ENCODE data around the gene SPTBN5.
A peak's percentile ranks its signal among the peaks of the same experiment; 100 is the strongest.

The SPTBN5 gene

DNA sequence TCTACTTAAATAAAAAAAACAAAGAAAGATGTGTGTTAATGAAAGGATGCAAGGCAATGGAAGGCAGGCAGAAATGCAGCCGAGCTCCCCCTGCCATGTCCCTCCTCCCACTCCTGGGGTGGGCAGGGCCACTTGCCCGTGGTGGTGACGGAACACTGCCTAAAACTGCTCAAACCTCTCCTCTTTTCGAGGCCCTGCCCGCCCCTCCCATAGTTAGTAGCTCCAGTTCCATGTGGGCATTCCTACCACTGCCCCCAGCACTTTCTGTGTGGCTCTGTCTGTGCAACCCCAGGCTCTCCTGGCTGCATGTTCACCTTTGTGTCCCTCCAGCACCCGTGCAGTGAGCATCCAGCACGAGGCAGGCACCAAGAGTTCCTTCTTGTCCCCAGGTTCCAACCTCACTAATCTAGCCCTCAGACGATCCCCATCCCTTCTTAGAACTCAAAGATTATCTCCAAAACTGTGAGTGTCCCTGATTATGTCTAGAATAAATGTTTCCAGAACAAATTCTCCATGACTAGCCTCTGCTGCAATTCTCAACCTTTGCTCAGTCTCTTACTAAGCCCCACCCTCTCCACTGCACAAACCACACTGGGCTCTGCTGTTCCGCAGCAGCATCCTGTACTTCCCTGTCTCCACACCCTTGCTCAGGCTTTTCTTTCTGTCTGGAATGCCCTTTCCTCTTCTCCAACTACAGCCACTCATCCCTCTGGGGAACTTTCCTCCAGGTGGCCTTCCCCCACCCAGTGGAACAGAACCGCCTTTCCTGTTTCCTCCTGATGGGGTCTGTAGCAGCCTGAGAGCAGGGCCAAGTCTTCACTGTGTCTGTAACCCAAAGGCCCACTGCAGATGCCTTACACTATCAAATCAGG lies 32.6 kb upstream of the SPTBN5 start:
- DNase-seq (ENCODE audit: low read depth in 3 of 3) = no peak

- DNase-seq (ENCODE audit: low read depth in 3 of 3) = no peak
Measured at GRCh38 chr15:41925086-41925608, 31.3 kb upstream of the SPTBN5 start.

- no peak for DNase-seq (ENCODE audit: low read depth in 3 of 3)
Measured at GRCh38 chr15:41923401-41923997, 29.6 kb upstream of the SPTBN5 start.

- DNase-seq (ENCODE audit: low read depth in 3 of 3) = no peak
Measured at GRCh38 chr15:41922353-41922752, 28.5 kb upstream of the SPTBN5 start.

DNA sequence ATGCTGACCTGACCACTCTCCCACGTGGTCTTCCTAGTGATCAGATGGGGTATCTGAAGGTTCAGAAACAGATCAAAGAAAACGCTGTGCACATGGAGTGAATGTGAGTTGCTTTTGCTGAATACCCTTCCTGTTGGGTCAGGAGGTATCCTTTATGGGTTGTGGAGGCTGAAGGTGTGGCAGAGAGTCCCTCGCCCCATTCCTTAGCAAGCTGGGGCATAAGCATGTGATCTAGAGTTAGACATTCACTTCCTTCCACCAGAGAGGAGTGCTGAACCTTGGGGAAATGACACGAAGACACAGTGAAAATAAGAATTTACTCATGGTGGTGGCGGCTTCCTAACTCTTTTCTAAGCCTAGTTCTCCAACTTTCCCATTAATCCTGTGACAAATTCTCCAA lies 27.8 kb upstream of the SPTBN5 start:
- no peak for DNase-seq (ENCODE audit: low read depth in 3 of 3)

DNA sequence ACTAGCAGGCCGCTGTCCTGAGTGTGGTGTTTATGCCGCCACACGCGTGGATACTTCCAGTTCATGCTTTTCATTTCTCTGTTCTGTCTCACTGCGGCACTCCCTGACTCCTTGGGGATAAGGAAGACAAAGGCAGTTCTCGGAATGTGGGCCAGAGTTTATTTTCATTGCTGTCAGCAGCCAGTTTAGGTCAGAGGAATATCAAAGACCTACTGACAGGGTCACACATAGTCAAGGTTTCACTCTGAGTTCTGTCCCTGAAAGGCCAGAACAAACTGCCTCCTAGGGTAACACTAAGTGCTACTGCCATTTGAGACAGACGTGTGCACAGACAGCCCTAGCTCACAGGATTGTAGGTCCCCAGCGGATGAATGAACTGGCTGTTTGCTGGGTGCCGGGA lies 27.3 kb upstream of the SPTBN5 start:
- DNase-seq (ENCODE audit: low read depth in 3 of 3) = no peak

GRCh38 chr15:41919954-41920538 lies 26.2 kb upstream of the SPTBN5 start:
- DNase-seq (ENCODE audit: low read depth in 3 of 3) = no peak

- no peak for DNase-seq (ENCODE audit: low read depth in 3 of 3)
Measured at GRCh38 chr15:41919201-41919820, 25.5 kb upstream of the SPTBN5 start.

GRCh38 chr15:41918506-41919126 lies 24.8 kb upstream of the SPTBN5 start:
- no peak for DNase-seq (ENCODE audit: low read depth in 3 of 3)

DNA sequence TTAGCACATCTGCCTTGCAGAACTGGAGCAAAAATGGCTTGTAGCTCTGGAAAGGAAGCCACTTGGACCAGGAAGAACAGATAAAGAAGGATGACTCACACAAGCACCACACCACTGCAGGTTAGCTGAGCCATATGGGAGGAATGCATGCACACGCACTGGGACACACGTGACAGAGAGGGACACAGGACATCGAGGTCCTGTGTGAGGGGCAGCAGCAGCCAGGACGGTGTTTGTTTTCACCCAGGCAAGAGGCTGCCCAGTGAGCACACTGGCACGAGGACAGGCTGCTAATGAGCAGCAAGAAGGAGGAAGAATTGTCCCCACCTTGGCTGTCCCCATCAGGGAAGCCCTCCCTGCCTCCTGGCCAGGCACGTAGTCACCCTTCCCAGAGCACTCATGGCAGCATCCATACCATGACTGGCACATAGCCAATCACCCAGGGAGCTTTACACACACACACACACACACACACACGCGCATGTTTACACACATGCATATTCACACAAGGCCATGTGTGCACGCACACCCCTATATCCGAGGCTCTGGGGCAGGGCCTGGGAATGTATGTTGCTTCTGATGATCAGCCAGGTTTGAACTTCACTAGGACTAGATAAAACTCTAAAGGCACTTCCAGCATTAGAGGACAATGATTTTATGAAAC lies 24.0 kb upstream of the SPTBN5 start:
- no peak for DNase-seq (ENCODE audit: low read depth in 3 of 3)

DNA sequence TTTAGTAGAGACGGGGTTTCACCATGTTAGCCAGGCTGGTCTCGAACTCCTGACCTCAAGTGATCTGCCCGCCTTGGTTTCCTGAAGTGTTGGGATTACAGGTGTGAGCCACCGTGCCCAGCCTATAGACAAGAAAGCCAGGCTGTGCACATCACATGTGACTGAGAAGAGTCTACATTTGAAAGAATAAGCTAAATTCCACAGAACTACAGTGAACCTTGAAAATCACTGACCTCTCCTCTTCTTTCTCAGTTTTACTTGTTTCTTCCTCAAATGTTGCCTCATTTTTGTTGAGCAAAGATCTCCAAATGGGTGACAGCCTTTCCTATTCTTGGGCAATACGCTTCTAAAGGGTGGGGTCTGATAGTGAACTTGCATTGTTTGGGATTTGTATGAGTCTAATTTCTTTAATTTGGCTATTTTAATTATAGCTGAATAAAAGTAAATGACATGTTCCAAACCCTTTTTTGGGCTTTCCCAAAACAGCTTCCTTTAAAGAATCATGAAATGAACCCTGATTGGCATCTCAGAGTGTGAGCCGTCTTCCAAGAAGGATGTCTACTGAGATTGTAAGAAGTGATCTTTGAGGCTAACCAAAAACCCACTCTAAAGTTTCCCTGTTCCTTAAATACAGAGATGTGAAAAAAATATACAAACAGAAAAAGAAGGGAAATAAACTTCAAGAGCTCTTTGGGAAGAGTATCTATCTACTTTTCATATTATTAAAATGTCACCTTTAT lies 21.6 kb upstream of the SPTBN5 start:
- DNase-seq (ENCODE audit: low read depth in 3 of 3) = no peak

- DNase-seq (ENCODE audit: low read depth in 3 of 3) = no peak
Measured at GRCh38 chr15:41914411-41914810, 20.6 kb upstream of the SPTBN5 start.

GRCh38 chr15:41913256-41913655 lies 19.4 kb upstream of the SPTBN5 start:
- DNase-seq (ENCODE audit: low read depth in 3 of 3) = no peak

GRCh38 chr15:41911691-41912345 lies 18.0 kb upstream of the SPTBN5 start:
- DNase-seq (ENCODE audit: low read depth in 3 of 3) = no peak

DNA sequence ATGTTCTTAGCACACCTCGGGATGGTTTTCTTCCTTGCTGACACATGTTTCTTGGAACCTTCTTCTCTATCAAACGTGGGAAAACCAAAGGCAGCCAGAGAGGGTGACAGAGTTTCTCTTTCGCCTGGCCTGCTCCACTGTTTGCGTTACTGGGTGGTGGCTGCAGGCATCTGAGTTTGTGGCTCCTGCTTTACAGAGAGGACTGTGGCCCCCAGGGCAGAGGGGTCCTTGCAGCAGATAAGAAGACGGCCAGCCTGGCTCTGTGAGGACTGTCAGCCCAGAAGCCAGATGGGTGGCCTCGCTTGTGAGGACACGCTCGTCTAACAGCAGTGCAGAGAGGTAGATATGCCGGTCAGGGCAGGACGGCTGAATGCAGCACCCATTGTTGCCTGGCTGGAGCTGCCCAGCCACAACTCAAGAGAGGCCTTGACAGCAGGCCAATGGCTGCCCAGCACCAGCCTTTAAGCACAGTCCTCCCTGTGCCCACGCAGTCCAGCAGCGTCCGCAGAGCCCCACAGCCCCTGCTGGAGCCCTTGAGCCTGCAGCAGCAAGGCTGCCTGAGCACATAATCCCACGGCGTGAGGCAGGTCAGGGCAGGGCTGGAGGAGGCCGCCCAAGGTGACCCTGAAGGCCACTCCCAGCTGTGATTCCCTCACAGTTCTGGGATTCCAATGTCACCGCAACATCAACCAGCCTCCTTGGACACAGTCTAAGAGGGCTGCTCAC lies 15.0 kb upstream of the SPTBN5 start:
- no peak for DNase-seq (ENCODE audit: low read depth in 3 of 3)

- no peak for DNase-seq (ENCODE audit: low read depth in 3 of 3)
Measured at GRCh38 chr15:41907141-41907540, 13.3 kb upstream of the SPTBN5 start.

DNA sequence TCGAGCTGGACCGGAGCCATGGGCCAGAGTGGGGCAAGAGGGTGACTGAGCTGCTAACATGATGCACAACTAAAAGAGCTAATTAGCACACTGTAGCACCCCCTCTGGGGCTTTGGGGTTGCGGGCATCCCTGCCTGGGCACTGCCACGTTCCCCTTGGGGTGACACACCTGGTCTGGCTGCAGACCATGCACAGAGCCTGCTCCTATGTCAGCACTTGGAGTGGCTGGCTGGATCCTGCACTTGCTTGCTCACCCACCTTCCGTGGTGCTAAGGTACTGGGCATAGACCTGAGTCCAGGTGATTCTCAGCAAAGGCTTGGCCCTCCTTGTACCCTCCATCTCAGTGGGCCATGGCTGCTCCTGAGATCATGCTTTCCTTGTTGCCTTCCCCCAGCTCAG lies 12.8 kb upstream of the SPTBN5 start:
- DNase-seq (ENCODE audit: low read depth in 3 of 3) = no peak

DNA sequence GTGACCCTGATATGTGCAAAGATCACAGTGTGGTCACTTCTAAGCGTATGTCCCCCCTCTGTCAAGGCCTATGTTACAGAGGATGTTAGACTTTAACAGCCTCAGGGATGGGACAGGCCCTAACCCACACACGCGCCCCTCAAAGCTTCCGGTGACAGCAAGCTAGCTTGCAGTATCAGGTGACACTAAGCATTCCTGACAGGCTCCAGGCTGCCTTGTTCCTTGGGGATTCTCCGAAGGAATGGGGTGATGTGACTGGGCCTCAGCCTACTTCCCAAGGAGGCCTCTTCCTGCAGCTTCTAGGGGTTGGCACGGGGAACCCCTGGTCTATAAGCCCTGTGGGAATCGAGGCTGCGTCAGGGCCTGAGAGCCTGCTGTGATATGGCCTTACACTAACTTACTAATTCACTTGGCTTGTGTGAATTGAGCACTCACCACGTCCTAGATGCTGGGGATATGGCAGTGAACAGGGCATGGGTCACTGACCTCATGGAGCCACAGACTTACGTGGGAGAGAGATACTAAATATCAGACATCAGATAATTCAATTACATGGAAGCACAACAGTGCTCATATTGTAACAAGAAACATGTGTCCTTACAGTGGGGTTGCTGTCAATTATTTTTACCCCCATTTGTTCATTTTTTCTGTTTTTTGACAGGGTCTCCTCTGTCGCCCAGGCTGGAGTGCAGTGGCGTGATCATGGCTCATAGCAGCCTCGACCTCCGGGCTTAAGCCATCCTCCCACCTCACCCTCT lies 11.4 kb upstream of the SPTBN5 start:
- DNase-seq (ENCODE audit: low read depth in 3 of 3) = no peak

DNA sequence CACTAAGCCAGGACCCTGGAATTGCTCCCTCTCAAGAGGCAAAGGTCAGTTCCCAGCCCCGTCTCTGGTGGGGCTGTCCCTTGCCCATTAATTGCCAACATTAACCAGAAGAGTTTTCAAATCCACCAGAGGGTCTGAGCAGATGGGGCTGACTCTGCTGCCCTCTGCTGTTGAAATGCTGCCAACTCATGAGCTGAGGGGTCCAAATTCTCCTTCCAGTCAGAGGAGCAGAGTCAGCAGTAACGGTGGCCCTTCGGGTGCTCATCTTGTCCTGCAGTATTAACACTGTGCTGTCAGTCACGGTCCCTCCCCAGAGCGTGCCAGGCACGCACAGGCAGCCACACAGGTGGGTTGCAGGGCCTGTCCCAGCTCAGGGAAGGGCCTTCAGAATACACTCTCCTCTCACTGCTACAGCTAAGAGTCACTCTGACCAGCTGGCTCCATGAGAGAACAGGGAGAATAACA lies 10.7 kb upstream of the SPTBN5 start:
- peak; percentile 38 to 57 (median 45) for DNase-seq (ENCODE audit: low read depth in 3 of 3)

Data from stimulated activated CD4-positive, alpha-beta T cell treated with anti-CD3 and anti-CD28 coated beads, TNF-alpha, amount 100 ng/mL, for 48 hours (primary cell).